ENCODE measurements around the gene PEAK1.
A peak's percentile ranks its signal among the peaks of the same experiment; 100 is the strongest.

Gene PEAK1

GRCh38 chr15:77097921-77098320 is 322.0 kb downstream of the PEAK1 start:
- H3K4me3 ChIP-seq (ENCODE audit: low read depth, low read length) = no peak overlapping the region
- TF ChIP-seq CTCF (IDR thresholded peaks at IDR 0.05; ENCODE audit: low read depth, low read length) = no peak
- in situ Hi-C loops (cut with HindIII; ENCODE audit: low sequenced_read_pairs) = no loop called here
- DNase-seq (ENCODE audit: low read depth, low spot score) = no peak

GRCh38 chr15:77097248-77097721 is 322.6 kb downstream of the PEAK1 start:
- in situ Hi-C loops (cut with HindIII; ENCODE audit: low sequenced_read_pairs) = no loop called here
- no peak for TF ChIP-seq CTCF (IDR thresholded peaks at IDR 0.05; ENCODE audit: low read depth, low read length)
- DNase-seq (ENCODE audit: low read depth, low spot score) = no peak
- no peak overlapping the region for H3K4me3 ChIP-seq (ENCODE audit: low read depth, low read length)

- in situ Hi-C loops (cut with HindIII; ENCODE audit: low sequenced_read_pairs) = no loop called here
- DNase-seq (ENCODE audit: low read depth, low spot score) = no peak
Measured at GRCh38 chr15:77096541-77096940, 323.4 kb downstream of the PEAK1 start.

GRCh38 chr15:77096138-77096537 is 323.8 kb downstream of the PEAK1 start:
- H3K4me3 ChIP-seq (ENCODE audit: low read depth, low read length) = no peak overlapping the region
- DNase-seq (ENCODE audit: low read depth, low spot score) = no peak
- in situ Hi-C loops (cut with HindIII; ENCODE audit: low sequenced_read_pairs) = no loop called here
- no peak for TF ChIP-seq CTCF (IDR thresholded peaks at IDR 0.05; ENCODE audit: low read depth, low read length)

More at GRCh38 chr15:77096541-77096940, 323.4 kb downstream of the PEAK1 start:
- TF ChIP-seq CTCF (IDR thresholded peaks at IDR 0.05; ENCODE audit: low read depth, low read length) = no peak
- no peak overlapping the region for H3K4me3 ChIP-seq (ENCODE audit: low read depth, low read length)

- in situ Hi-C loops (cut with HindIII; ENCODE audit: low sequenced_read_pairs) = no loop called here
- H3K4me3 ChIP-seq (ENCODE audit: low read depth, low read length) = no peak overlapping the region
- no peak for DNase-seq (ENCODE audit: low read depth, low spot score)
- TF ChIP-seq CTCF (IDR thresholded peaks at IDR 0.05; ENCODE audit: low read depth, low read length) = peak; percentile 30
Measured at GRCh38 chr15:77094397-77095030, 325.4 kb downstream of the PEAK1 start.

GRCh38 chr15:77093436-77093835 is 326.5 kb downstream of the PEAK1 start:
- no peak for TF ChIP-seq CTCF (IDR thresholded peaks at IDR 0.05; ENCODE audit: low read depth, low read length)
- H3K4me3 ChIP-seq (ENCODE audit: low read depth, low read length) = no peak overlapping the region
- in situ Hi-C loops (cut with HindIII; ENCODE audit: low sequenced_read_pairs) = no loop called here
- no peak for DNase-seq (ENCODE audit: low read depth, low spot score)

Data from astrocyte of the spinal cord (primary cell).